ENCODE data around the gene NPL. TPM values are rescaled to one million over a fixed set of nuclear protein-coding genes. Genes with fewer than 3 reads are reported as not detected.
A peak's percentile ranks its signal among the peaks of the same experiment; 100 is the strongest.

Gene NPL
- total RNA-seq, 2 donors from 2014 or later = 5.8 to 8.7 TPM

- no peak for TF ChIP-seq CTCF (conservative IDR thresholded peaks at IDR 0.05)
- Mint-ChIP-seq H3K4me1 (peaks cover 20% of the 10 kb centered on the region), H3K4me3 (no peak overlapping the region), H3K36me3 (ENCODE audit: low read depth) (no peaks in the 10 kb centered on the region), H3K9me3 (no peaks in the 10 kb centered on the region), H3K27me3 (ENCODE audit: insufficient read depth) (peaks cover 8% of the 10 kb centered on the region), H3K27ac (peak overlapping the region; percentile 77)
- no peak overlapping the region for H3K9ac ChIP-seq (ENCODE audit: extremely low read depth, low read length, poor library complexity, severe bottlenecking)
- peaks cover 7% of the 10 kb centered on the region for H3K27me3 ChIP-seq (ENCODE audit: control insufficient read depth, insufficient read depth, low read length, poor library complexity, severe bottlenecking)
- H3K4me3 ChIP-seq (ENCODE audit: low read length) = no peak overlapping the region
- no peaks in the 10 kb centered on the region for H3K4me1 ChIP-seq (ENCODE audit: control insufficient read depth, insufficient read depth, low read length)
- H3K27ac ChIP-seq (ENCODE audit: low read depth, low read length) = no peak overlapping the region
- H3K36me3 ChIP-seq (ENCODE audit: control insufficient read depth, insufficient read depth, low read length) = no peaks in the 10 kb centered on the region
- DNase-seq = no peak
- no peaks in the 10 kb centered on the region for H3K9me3 ChIP-seq (ENCODE audit: control insufficient read depth, low read length)
Measured at GRCh38 chr1:182782587-182782913, 7.0 kb upstream of the NPL start.

GRCh38 chr1:182783068-182783467, 6.5 kb upstream of the NPL start:
- no peaks in the 10 kb centered on the region for H3K4me1 ChIP-seq (ENCODE audit: control insufficient read depth, insufficient read depth, low read length)
- Mint-ChIP-seq H3K27me3 (ENCODE audit: insufficient read depth) (peaks cover 12% of the 10 kb centered on the region), H3K36me3 (ENCODE audit: low read depth) (no peaks in the 10 kb centered on the region), H3K27ac (peak overlapping the region; percentile 77), H3K9me3 (no peaks in the 10 kb centered on the region), H3K4me1 (peaks cover 23% of the 10 kb centered on the region), H3K4me3 (no peak overlapping the region)
- no peak overlapping the region for H3K27ac ChIP-seq (ENCODE audit: low read depth, low read length)
- peak; percentile 72 for DNase-seq
- no peak overlapping the region for H3K9ac ChIP-seq (ENCODE audit: extremely low read depth, low read length, poor library complexity, severe bottlenecking)
- peak; percentile 65 for TF ChIP-seq CTCF (conservative IDR thresholded peaks at IDR 0.05)
- peaks cover 12% of the 10 kb centered on the region for H3K27me3 ChIP-seq (ENCODE audit: control insufficient read depth, insufficient read depth, low read length, poor library complexity, severe bottlenecking)
- no peak overlapping the region for H3K4me3 ChIP-seq (ENCODE audit: low read length)
- H3K9me3 ChIP-seq (ENCODE audit: control insufficient read depth, low read length) = no peaks in the 10 kb centered on the region
- WGBS, 2 experiments (ENCODE audit: insufficient coverage in 1 of 2, insufficient read length in 1 of 2) = 33 to 69% methylated on average over 1 to 2 of the region's 2 CpGs
- no peaks in the 10 kb centered on the region for H3K36me3 ChIP-seq (ENCODE audit: control insufficient read depth, insufficient read depth, low read length)

- Mint-ChIP-seq H3K4me1 (peaks cover 24% of the 10 kb centered on the region), H3K4me3 (no peak overlapping the region), H3K36me3 (ENCODE audit: low read depth) (no peaks in the 10 kb centered on the region), H3K27me3 (ENCODE audit: insufficient read depth) (peaks cover 27% of the 10 kb centered on the region), H3K9me3 (no peaks in the 10 kb centered on the region), H3K27ac (no peak overlapping the region)
- Histone ChIP-seq H3K36me3 (ENCODE audit: control insufficient read depth, insufficient read depth, low read length) (no peaks in the 10 kb centered on the region), H3K4me1 (ENCODE audit: control insufficient read depth, insufficient read depth, low read length) (no peaks in the 10 kb centered on the region), H3K4me3 (ENCODE audit: low read length) (no peak overlapping the region), H3K27me3 (ENCODE audit: control insufficient read depth, insufficient read depth, low read length, poor library complexity, severe bottlenecking) (peaks cover 27% of the 10 kb centered on the region), H3K9me3 (ENCODE audit: control insufficient read depth, low read length) (no peaks in the 10 kb centered on the region), H3K9ac (ENCODE audit: extremely low read depth, low read length, poor library complexity, severe bottlenecking) (no peak overlapping the region), H3K27ac (ENCODE audit: low read depth, low read length) (no peak overlapping the region)
- DNase-seq = no peak
- 54 to 58% methylated on average over 2 to 4 of the region's 4 CpGs for WGBS, 2 experiments (ENCODE audit: insufficient coverage in 1 of 2, insufficient read length in 1 of 2)
- peak; percentile 85 for TF ChIP-seq CTCF (conservative IDR thresholded peaks at IDR 0.05)
Measured at GRCh38 chr1:182784556-182785171, 4.9 kb upstream of the NPL start.
